Muscle of leg (tissue), 11 donors: ENCODE measurements around the gene NTMT1. TPM values are rescaled to one million over a fixed set of nuclear protein-coding genes. Genes with fewer than 3 reads are reported as not detected.

Source experiments
- DNase-seq: peaks from one replicate; pipeline ENCODE4 v3.0.0; 2013
- H3K27ac ChIP-seq: one replicate; pipeline ENCODE4 v1.5.1; 2013; ENCODE audit warnings: mild to moderate bottlenecking, low read length, control low read depth
- H3K27me3 ChIP-seq: one replicate; pipeline ENCODE4 v1.6.1; 2013; ENCODE audit warnings: low read length; ENCODE audit not compliant: control insufficient read depth, insufficient read depth
- H3K36me3 ChIP-seq: one replicate; pipeline ENCODE4 v1.6.1; 2013; ENCODE audit warnings: low read length; ENCODE audit not compliant: control insufficient read depth, insufficient read depth
- H3K4me1 ChIP-seq: one replicate; pipeline ENCODE4 v1.6.1; 2013; ENCODE audit warnings: low read length; ENCODE audit not compliant: control insufficient read depth, insufficient read depth
- H3K4me3 ChIP-seq: one replicate; pipeline ENCODE4 v1.5.1; 2013; ENCODE audit warnings: low read length, control low read depth
- H3K9me3 ChIP-seq: replicated peaks from 2 replicates; pipeline ENCODE4 v1.6.1; 2013; ENCODE audit warnings: low read depth, low read length; ENCODE audit not compliant: control insufficient read depth
- WGBS: methylation state at CpG from one replicate; pipeline ENCODE4 v1.1.5; 2013; ENCODE audit warnings: missing lambda C conversion rate; ENCODE audit not compliant: insufficient coverage; 5-methylcytosine and 5-hydroxymethylcytosine counted together
- polyA plus RNA-seq, 8 donors: library from polyadenylated mRNA; unstranded; fragments of 120-200 nt; gene quantifications; one replicate each; pipeline versions ENCODE4 v1.2.1 to v1.2.3, GENCODE V29; 2013; ENCODE audit warnings: inconsistent platforms in 1 of 8, low replicate concordance in 1 of 8; ENCODE audit not compliant: insufficient read length in 8 of 8, insufficient read depth in 1 of 8
- total RNA-seq: library from RNA; stranded (reverse); fragments of 120-200 nt; gene quantifications from one replicate; pipeline ENCODE4 v1.2.4, GENCODE V29; 2013

NTMT1 gene
- total and polyA plus RNA-seq, 9 donors = 26.9 to 41.9 (median 38.9) TPM

DNA sequence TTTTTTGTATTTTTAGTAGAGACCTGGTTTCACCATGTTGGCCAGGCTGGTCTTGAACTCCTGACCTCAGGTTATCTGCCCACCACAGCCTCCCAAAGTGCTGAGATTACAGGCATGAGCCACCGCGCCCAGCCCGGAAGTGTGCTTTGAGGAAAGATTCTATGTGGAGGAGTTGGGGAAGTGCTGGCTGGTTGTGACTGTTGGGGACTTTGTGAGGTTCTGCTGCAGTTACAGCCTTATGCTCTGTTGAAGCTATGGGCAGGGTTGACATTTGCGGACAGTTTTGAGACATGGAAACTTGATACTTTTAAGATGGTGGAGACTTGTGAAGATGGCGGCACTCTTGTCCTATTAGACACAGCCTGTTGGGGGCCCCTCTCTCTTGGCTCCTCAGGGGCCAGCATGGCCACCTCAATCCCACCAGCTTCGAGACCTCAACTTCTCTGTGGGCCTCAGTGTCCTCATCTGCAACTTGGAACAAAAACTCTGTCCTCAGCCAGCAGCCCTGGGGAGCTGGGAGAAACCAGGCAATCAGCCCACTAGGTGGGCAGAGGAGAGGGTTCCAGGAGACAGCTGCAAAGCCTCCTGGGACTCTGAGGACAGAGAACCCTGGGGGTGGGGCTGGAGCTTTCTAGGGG is 29.9 kb upstream of the NTMT1 start:
- DNase-seq = no peak
- Histone ChIP-seq H3K4me3 (no peak overlapping the region), H3K27ac (peak overlapping the region; percentile 25), H3K9me3 (no peaks in the 10 kb centered on the region), H3K36me3 (no peaks in the 10 kb centered on the region), H3K27me3 (peaks cover 10% of the 10 kb centered on the region), H3K4me1 (peaks cover 34% of the 10 kb centered on the region)
- no CpG with 5 or more reads among the region's 6 CpGs for WGBS

DNA sequence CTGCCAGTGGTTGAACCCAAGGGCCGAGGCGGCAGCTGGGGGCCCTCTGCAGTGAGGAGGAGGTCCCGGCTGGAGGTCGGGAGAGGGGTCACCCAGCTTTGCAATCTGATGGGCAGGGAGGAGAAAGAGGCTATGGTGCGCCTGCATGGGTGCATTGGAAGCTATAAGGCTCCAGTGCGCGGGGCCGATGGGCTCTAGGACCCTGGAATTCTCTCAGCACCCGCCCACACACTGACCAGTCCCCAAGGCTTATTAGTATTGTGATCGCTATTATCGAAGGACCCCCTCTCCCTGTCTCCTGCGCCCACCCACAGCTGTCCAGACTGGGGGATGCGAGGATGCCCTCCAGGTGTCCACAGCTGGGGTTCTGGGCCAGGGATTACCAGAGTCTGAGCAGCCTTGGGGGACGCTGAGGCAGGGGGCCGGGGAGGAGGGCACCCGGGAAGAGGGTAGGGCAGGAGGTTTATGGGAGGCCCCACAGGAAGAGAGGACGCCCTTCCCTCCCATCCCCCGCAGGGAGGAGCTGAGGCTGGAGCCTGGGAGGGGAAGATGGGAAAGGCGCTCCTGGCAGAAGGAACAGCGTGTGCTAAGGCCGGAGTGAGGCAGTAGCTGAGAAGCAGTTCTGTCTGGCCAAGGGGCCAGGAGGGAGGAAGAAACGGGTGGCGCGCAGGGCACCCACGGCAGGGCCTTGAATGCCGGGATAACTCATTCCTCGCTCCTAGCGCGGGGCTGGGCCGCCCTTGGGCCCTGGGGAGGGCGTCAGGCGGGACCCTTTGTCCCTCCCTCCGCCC is 29.2 kb upstream of the NTMT1 start:
- Histone ChIP-seq H3K36me3 (no peaks in the 10 kb centered on the region), H3K4me3 (peak overlapping the region; percentile 30), H3K27ac (peak overlapping the region; percentile 25), H3K9me3 (no peaks in the 10 kb centered on the region), H3K4me1 (peaks cover 34% of the 10 kb centered on the region), H3K27me3 (peaks cover 10% of the 10 kb centered on the region)
- WGBS = 17% methylated on average over 11 of the region's 33 CpGs
- DNase-seq = peak; percentile 85

DNA sequence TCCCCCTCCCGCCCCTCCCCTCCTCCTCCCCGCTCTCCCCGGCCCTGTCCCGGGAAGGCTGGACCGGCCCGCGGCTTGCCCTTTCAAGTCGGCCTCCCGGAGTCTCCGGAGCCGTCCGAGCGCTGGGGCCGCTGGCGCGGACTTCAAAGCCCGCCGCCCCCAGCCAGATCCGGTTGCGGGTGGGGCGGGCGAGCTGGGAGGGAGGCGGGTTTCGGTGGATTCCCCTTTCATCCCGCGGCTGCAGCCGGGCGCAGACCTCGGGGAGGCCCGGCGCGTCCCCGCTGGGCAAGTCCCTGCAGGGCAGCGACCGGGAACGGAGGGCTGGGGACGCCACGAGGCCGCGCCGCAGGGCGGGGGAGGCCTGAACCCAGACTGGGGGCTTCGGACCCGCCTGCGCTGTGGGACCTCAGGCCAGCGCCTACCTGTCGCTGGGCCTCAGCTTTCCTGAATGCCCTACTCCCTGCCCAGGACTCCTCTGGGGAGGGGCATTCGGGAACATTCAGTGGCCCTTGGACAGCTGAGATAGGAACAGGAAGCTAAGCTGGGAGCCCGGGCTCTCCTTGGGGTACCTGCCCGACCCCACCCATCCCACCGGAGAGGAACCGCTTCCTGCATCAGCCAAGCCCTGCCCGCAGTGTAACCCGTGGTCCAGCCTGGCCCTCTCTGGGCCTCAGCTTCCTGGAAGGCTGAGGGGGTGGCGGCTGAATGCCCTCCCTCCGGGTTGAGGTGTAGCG is 28.4 kb upstream of the NTMT1 start:
- WGBS = 4% methylated on average over 50 of the region's 57 CpGs
- H3K27ac ChIP-seq = no peak overlapping the region

DNA sequence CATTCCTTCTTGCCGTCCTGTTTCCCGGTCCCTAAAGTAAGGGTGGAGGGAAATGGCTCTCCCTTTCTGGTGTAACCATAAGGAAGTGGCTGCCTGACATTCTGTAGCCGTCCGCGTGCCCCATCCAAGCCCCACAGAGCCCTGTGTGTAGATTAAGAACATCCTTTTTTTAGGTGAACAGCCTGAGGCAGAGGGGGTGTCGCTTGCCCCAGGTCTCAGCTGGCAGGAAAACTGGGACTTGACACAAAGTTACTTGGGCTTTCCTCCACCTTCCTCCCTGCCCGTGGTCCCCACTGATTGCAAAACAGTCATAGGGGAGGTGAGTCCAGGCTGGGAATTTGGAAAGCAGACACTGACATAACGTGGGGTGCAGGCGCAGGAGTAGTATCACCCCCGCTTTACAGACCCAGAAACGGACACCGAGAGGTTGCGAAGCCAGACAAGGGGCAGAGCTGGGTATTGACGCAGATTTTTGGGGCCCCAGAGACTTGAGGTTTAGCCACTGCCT is 27.8 kb upstream of the NTMT1 start:
- 68% methylated on average over 9 of the region's 14 CpGs for WGBS
- no peaks in the 10 kb centered on the region for H3K36me3 ChIP-seq
- H3K9me3 ChIP-seq = no peaks in the 10 kb centered on the region
- no peak overlapping the region for H3K27ac ChIP-seq
- no peak for DNase-seq
- H3K27me3 ChIP-seq = peaks cover 10% of the 10 kb centered on the region
- peaks cover 38% of the 10 kb centered on the region for H3K4me1 ChIP-seq
- no peak overlapping the region for H3K4me3 ChIP-seq

More for the DNA sequence above, 28.4 kb upstream of the NTMT1 start:
- H3K4me3 ChIP-seq = peak overlapping the region; percentile 35
- H3K4me1 ChIP-seq = peaks cover 34% of the 10 kb centered on the region
- peaks cover 10% of the 10 kb centered on the region for H3K27me3 ChIP-seq
- no peaks in the 10 kb centered on the region for H3K9me3 ChIP-seq
- peak; percentile 82 for DNase-seq
- no peaks in the 10 kb centered on the region for H3K36me3 ChIP-seq

DNA sequence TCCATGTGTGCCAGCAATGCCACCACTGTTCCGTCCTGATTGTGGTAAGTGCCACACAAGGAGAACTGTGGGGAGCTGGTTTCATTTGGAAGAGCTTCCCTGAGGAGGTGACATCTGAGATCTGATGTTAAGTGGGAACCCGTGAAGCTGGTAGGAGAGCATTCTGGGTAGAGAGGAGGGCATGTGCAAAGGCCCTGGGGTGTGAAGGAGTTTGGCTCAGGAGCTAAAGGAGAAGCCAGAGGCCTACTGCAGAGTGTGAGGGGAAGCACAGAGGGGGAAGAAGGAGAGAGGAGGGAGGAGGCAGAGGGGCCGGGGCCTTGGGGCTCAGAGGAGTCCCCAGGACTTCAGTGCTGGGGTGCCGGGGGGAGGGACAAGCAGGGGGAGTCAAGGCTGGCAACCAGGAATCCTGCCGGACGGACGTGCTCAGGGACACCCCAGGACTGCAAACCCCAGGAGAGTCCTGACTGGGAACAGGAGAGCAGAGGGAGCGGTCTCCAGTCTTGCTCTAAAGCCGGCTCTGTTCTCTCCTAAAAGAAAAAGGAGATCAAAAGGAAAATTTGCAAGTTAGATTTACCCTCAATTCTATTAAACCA is 24.8 kb upstream of the NTMT1 start:
- Histone ChIP-seq H3K4me3 (no peak overlapping the region), H3K36me3 (no peaks in the 10 kb centered on the region), H3K4me1 (peaks cover 36% of the 10 kb centered on the region), H3K9me3 (no peaks in the 10 kb centered on the region), H3K27ac (no peak overlapping the region), H3K27me3 (peaks cover 10% of the 10 kb centered on the region)
- DNase-seq = no peak
- WGBS = 92% methylated on average over 7 of the region's 9 CpGs

DNA sequence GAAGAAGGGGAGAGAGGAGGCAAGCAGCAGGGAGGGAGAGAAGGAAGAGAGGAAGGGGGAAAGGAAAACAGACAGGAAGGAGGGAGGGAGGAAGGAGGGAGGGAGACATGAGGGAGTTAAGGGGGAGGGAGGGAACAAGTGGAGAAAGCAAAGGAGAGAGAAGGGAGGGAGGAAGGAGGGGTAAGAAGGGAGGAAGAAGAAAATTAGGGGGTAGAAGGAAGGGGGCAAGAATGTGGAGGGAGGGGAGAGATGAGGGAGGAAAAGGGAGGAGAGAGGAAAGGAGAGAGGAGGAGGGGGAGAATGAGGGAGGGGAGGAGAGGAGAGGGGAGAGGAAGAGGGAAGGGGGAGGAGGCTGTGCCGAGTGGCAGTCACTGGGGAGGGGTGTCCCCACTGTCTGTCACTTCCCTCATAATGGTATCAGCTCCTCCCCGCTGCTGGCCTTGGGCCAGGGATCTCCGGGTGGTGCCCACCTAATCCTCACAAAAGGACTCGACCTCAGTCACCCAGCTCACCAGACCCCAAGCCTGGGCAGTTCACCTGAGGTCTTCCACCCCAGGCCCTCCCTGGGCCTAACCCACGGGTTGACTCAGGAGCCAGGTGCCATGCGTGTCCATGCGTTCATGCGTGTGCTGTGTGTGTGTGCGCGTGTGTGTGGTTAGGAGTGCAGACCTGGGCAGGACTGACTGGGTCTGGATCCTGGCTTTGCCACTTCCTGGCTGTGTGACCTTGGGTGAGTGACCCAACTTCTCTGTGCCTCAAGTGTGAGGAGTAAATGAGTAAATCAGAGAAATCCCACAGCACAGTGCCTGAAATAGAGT is 23.2 kb upstream of the NTMT1 start:
- Histone ChIP-seq H3K36me3 (no peaks in the 10 kb centered on the region), H3K27me3 (peaks cover 5% of the 10 kb centered on the region), H3K4me1 (peaks cover 36% of the 10 kb centered on the region), H3K4me3 (no peak overlapping the region), H3K9me3 (no peaks in the 10 kb centered on the region), H3K27ac (no peak overlapping the region)
- WGBS = 61% methylated on average over 8 of the region's 10 CpGs
- peak; percentile 48 for DNase-seq

DNA sequence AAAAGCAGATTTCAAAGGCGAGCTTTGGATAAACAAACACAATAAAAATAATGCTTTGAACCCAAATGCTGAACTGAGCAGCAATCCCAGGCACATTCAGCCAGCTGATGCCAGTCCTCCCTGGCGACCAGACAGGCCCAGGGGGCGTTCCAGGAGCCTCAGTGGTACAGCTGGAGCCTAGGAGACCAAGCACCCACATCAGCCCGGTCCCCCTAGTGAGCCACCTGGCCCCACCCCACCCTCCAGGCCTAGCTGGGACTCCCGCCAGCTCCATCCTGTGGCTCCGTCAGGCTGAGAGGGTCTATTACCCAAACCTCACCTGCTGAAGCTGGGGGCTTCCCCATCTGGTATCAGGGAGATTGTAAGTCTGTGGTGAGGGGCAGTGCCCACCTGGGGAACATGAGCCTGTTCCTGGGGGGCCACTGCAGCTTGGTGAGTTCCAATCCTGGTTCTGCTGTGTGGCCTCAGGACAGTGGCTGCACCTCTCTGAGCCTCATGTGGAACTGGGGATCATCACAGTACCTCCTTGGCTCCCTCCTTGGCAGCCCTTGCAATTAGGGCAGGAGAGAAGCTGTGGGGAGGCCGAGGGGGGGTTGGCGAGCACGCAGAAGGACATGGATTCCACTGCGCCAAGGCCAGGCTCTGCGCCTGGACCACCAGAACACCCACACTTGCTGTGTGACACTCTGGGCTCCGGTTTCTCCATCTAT is 21.8 kb upstream of the NTMT1 start:
- Histone ChIP-seq H3K4me3 (no peak overlapping the region), H3K27ac (no peak overlapping the region), H3K9me3 (no peaks in the 10 kb centered on the region), H3K27me3 (no peaks in the 10 kb centered on the region), H3K36me3 (no peaks in the 10 kb centered on the region), H3K4me1 (peaks cover 41% of the 10 kb centered on the region)
- DNase-seq = no peak
- 70% methylated on average over 4 of the region's 12 CpGs for WGBS

DNA sequence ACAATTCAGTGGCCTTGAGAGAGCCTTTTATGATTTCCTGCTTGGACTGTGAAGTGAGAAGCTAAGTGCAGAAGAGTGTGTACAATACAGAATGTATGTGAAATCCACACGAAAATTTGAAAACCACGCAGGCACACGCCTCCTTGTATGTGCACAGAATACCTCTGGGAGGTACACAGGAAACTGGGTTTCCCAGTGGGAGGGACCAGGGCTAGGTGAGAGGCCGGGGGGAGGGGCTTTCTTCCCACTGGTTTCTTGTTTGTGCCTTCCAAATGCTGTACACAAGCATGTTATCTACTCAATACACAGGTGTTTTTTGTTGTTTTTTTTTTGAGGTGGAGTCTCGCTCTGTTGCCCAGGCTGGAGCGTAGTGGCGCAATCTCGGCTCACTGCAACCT is 21.2 kb upstream of the NTMT1 start:
- no peak overlapping the region for H3K4me3 ChIP-seq
- DNase-seq = peak; percentile 34
- no peaks in the 10 kb centered on the region for H3K9me3 ChIP-seq
- no peaks in the 10 kb centered on the region for H3K27me3 ChIP-seq
- H3K4me1 ChIP-seq = peaks cover 46% of the 10 kb centered on the region
- WGBS = 0% methylated on average over 1 of the region's 8 CpGs
- no peaks in the 10 kb centered on the region for H3K36me3 ChIP-seq
- no peak overlapping the region for H3K27ac ChIP-seq
